MV-4-11 (cell line): ENCODE data around the gene TNRC6C.
"Not testable (repeated sequence)": the region's sequence is repeated elsewhere in the genome, so short reads cannot be mapped to it uniquely, and the experiment has no call there.

Experiments
- DNase-seq: peaks from one replicate; lab custom pipeline; 2025; lab: John Stamatoyannopoulos, UW

TNRC6C gene

DNA sequence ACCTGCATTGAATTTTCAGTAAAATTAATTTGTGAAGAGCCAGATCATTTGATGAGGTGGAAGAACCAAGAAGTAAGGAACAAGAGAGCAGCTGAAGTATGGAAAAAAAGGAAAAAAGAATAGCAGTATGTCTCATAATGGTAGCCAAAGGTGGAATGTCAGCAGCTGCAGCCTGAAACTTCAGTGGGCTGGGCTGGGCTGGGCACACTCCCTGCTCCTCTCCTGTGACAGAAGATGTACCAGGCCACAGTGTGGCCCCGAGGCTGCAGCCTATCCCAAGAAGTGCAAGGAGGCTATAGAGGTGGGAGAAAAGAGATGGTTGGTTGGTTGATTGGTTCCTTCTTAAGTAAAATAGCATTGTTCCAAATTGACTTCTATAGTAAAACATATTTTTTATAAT, 84.5 kb downstream of the TNRC6C start:
- no peak for DNase-seq

GRCh38 chr17:78044280-78044835, 85.9 kb downstream of the TNRC6C start:
- no peak for DNase-seq

GRCh38 chr17:78045316-78045715, 86.8 kb downstream of the TNRC6C start:
- DNase-seq, result no peak

DNA sequence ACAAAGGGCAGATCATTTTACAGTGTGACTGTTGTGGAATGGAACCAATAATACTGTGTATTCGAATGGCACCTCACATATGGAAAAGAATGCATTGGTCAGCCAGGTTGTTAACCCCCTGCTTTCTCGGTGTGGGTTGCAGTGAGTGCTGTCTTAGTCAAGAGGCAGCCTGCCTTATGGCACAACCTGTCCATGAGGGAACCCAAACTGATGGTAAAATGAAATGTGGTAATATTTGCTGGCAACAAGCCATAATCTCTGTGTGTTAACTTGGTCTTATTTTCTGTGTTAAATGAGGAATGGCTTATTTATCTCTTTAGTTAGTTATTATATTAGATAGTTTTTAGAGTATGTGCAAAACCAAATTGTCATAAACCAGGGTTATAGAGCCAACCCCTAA, 88.4 kb downstream of the TNRC6C start:
- no peak for DNase-seq

GRCh38 chr17:78048346-78049292, 90.1 kb downstream of the TNRC6C start:
- DNase-seq, result no peak

- DNase-seq, result no peak
These were observed 91.1 kb downstream of the TNRC6C start for GRCh38 chr17:78049609-78050008.

- no peak for DNase-seq
These were observed 92.9 kb downstream of the TNRC6C start for GRCh38 chr17:78051186-78051972.

DNA sequence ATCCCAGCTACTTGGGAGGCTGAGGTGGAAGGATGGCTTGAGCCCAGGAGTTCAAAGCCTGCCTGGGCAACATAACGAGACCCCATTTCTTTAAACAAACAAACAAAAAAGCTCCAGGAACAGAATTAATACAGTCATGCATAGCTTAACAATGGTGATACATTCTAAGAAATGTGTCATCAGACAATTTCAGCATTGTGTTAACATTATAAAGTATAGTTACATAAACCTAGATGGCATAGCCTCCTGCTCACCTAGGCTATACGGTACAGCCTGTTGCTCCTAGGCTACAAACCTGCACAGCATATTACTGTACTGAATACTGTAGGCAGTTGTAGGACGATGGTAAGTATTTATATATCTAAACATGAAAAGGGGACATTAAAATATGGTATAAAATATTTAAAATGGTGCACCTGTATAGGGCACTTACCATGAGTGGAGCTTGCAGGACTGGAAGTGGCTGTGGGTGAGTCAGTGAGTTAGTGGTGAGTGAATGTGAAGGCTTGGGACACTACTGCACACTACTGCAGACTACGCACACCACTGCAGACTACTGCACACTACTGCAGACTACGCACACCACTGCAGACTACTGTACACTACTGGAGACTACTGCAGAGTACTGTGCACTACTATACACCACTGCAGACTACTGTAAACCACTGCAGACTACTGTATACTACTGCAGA, 95.4 kb downstream of the TNRC6C start:
- no peak for DNase-seq

DNA sequence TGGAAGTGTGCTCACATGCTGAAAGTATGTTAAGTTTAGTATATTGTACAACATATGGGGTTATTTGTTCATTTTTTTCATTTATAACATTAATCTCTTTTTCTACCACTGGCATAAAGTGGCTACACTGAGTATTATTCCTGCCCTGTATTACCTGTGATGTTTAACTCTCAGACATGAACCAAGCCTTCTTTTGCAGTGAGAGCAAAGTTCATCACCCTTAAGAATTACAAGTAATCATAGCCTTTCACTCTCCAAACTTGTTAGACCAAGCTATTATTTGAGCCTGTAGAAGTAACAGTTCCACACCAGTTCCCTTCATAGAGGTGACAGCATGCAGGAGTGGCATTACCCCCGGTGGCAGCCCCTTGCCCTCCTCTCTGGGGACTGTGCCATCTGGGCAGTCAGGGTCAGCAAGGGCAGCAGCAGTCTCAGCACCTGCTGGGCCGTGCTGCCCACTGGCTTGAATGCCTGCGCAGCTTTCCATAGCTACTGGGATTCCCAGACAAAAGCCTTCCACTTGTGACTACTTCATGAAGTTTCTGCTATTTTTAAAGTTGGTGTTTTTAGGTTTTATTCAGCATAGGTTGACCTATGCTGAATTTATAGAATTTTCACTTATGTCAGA, 98.7 kb downstream of the TNRC6C start:
- DNase-seq, result no peak

GRCh38 chr17:78058001-78058400, 99.5 kb downstream of the TNRC6C start:
- DNase-seq, result no peak

DNA sequence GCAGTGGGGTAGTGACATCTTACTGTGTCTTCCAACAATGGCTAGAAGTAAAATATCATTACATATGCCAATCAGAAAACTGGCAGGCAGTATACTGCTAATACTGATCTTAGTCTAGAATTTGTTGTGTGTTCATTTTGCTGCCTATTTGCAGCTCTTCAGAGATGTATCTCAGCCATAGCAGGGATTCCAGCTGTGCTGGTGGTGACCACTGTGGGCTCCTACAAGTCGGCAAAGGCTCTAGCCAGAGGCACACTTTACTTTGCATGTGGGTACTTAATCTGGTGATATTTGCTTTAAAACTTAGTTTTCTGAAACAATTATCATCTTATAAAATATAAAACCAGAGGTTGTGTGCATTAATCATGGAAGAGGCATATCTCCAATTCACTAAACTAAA, 100.1 kb downstream of the TNRC6C start:
- no peak for DNase-seq

GRCh38 chr17:78062596-78062995, 104.1 kb downstream of the TNRC6C start:
- peak; percentile 63 for DNase-seq

DNA sequence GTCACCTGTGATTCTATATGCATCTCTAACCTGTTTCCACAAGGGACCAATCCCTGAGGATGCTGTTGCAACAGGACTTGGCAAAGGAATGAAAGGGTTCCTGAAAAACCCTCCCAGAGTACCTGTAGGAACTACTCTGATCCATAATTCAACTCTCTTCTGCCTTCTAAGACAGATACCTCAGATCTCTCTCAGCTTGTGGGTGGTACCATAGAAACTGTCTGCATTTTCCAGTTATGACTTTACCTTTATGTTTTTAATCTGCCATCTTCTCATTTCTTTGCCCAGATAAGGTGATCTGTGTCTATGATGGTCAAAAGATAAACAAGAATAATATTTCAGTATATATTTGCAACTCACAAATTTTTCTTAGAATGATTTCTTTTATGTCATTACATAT, 105.0 kb downstream of the TNRC6C start:
- DNase-seq, result no peak

GRCh38 chr17:78064708-78065107, 106.2 kb downstream of the TNRC6C start:
- no peak for DNase-seq

DNA sequence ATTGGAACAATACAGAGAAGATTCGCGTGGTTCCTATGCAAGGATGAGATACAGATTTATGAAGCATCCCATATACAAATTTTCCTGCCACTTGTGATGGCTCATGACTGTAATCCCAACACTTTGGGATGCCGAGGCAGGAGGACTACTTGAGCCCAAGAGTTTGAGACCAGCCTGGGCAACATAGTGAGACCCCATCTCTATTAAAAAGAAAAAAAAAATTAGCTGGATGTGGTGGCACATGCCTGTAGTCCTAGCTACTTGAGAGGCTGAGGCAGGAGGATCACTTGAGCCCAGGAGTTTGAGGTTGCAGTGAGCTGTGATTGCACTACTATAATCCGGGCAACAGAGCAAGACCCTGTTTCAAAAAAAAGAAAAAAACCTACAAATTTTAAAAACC, 108.5 kb downstream of the TNRC6C start:
- DNase-seq, result not testable (repeated sequence)

DNA sequence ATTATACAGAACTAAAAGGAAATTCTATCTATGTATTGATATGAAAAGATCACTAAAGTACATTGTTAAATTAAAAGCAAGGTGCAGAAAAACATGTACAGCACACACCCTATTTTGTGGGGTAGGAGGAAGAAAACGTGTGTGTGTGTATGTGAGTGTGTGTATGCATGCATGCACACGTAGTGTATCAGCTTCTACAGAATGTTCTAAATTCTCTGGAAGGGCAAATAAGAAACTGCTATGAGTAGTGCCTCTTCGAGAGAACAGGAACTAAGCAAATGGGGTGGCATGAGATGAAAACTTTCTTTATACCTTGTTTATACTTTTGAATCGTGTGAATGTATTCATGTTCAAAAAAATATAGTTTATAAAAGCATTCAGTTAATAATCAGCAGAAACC, 111.2 kb downstream of the TNRC6C start:
- DNase-seq, result no peak

- DNase-seq, result no peak
These were observed 114.5 kb downstream of the TNRC6C start for GRCh38 chr17:78072961-78073360.

GRCh38 chr17:78075011-78075410, 116.5 kb downstream of the TNRC6C start:
- DNase-seq, result no peak

- DNase-seq, result no peak
These were observed 117.0 kb downstream of the TNRC6C start for GRCh38 chr17:78075545-78075944.

- no peak for DNase-seq
These were observed 120.8 kb downstream of the TNRC6C start for GRCh38 chr17:78079253-78079652.

DNA sequence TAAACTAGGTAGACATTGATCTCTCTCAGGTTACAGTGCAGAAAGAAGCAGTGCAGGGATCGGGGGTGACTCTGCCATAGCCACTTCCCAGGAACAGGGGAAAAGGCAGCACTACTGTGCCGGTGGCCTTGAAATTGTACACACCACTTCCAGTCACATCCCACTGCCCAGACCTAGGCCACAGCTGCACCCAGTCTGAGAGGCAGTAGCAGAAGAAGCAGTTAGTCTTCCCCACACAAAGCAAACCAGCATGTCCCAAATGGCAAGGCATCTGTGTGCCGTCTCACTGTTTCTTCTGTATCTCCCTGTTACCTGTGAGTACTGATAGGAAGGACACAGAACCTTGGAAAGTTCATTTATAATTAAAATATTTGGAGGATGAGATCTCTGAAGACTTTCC, 123.0 kb downstream of the TNRC6C start:
- DNase-seq, result no peak
